Measurements from ENCODE around the gene SEMA5A. TPM values are rescaled to one million over a fixed set of nuclear protein-coding genes. Genes with fewer than 3 reads are reported as not detected.

Gene SEMA5A
- total RNA-seq, 1 donor from 2014 or later, result 189 TPM

DNA sequence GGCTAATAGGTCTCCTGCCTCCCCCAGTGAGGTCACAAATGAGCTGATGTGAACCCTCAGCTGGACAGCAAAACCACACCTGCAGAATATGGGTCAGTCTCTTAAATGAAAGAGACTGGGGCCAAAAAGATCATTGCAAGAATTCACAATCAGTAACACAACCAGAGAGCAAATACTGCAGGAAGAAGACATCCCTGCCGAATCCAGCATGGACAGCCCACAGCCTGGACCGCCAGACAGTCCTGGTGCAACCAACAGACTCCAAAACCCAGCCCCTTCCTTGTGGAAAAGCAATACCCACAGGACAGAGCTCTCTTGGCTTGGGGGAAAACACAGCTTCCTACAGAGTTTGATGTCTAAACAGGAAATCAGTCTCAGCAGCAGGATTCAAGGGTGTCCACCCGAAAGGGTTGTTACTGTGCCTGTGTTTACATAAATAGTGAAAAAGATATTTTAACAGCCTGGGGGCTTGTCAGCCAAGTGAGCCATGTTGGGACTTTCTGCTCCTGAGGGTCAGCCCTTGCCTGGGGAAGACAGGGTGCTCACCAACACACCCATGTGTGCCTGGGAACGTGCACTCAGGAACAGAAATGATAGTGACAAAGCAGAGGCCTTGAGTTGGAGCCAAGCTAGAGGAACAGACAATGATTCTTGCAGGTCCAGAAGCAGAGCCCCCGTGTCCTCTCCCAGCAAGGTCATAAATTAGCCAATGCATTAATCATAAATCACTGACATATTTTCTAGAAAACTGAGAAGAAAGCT, 106.2 kb downstream of the SEMA5A start:
- peaks cover 41% of the 10 kb centered on the region for H3K36me3 Mint-ChIP-seq (ENCODE audit: unreplicated experiment)

DNA sequence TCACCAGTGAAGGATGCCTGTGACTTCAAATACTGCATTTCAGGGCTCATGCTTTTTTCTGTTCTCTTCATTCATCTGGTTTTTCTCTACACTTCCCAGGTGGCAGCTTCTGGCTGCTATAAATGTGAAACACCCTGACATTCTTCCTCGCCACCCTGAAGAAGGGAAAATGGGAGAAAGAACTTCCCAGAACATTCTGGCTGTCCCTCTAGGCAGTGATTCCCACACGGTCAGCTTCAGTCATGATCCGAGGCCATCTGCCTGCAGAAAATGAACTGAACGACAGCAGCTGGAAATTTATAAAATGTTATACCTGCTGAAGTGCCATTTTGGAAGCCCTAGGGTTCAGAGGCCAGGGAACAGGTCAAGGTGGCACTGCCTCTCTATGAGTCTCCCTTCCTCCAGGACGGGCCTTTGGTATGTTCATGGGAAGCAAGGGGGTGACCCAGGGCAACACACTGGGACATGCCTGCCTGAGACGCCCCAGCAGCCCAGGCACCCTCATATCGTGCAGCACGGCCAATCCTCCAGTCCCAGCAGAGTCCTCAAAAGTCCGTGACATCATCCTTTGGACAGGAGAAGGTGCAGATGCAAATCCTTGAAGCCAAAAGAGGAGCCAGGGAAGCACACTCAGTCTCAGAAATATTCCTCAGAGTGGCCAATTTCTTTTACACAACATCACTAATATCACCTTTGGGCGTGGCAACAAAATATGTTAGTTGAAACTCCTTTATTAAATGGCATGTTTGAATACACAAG, 107.1 kb downstream of the SEMA5A start:
- no peak overlapping the region for H3K4me3 Mint-ChIP-seq (ENCODE audit: unreplicated experiment)
- H3K27me3 Mint-ChIP-seq (ENCODE audit: unreplicated experiment), result no peaks in the 10 kb centered on the region
- no peaks in the 10 kb centered on the region for H3K9me3 Mint-ChIP-seq (ENCODE audit: unreplicated experiment)
- DNase-seq (ENCODE audit: extremely low spot score, unreplicated experiment), result no peak
- TF ChIP-seq, protein P1, sequence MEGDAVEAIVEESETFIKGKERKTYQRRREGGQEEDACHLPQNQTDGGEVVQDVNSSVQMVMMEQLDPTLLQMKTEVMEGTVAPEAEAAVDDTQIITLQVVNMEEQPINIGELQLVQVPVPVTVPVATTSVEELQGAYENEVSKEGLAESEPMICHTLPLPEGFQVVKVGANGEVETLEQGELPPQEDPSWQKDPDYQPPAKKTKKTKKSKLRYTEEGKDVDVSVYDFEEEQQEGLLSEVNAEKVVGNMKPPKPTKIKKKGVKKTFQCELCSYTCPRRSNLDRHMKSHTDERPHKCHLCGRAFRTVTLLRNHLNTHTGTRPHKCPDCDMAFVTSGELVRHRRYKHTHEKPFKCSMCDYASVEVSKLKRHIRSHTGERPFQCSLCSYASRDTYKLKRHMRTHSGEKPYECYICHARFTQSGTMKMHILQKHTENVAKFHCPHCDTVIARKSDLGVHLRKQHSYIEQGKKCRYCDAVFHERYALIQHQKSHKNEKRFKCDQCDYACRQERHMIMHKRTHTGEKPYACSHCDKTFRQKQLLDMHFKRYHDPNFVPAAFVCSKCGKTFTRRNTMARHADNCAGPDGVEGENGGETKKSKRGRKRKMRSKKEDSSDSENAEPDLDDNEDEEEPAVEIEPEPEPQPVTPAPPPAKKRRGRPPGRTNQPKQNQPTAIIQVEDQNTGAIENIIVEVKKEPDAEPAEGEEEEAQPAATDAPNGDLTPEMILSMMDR (IDR thresholded peaks at IDR 0.05), result no peak
- H3K36me3 Mint-ChIP-seq (ENCODE audit: unreplicated experiment), result peaks cover 38% of the 10 kb centered on the region
- H3K27ac Mint-ChIP-seq (ENCODE audit: unreplicated experiment), result peak overlapping the region; percentile 73
- H3K4me1 Mint-ChIP-seq (ENCODE audit: unreplicated experiment), result peaks cover 50% of the 10 kb centered on the region

More for the DNA sequence above, 106.2 kb downstream of the SEMA5A start:
- peaks cover 50% of the 10 kb centered on the region for H3K4me1 Mint-ChIP-seq (ENCODE audit: unreplicated experiment)
- H3K4me3 Mint-ChIP-seq (ENCODE audit: unreplicated experiment), result peak overlapping the region; percentile 15
- H3K27me3 Mint-ChIP-seq (ENCODE audit: unreplicated experiment), result no peaks in the 10 kb centered on the region
- peak overlapping the region; percentile 73 for H3K27ac Mint-ChIP-seq (ENCODE audit: unreplicated experiment)
- peaks cover 6% of the 10 kb centered on the region for H3K9me3 Mint-ChIP-seq (ENCODE audit: unreplicated experiment)
- DNase-seq (ENCODE audit: extremely low spot score, unreplicated experiment), result no peak
- TF ChIP-seq, protein P1 (IDR thresholded peaks at IDR 0.05), result no peak

DNA sequence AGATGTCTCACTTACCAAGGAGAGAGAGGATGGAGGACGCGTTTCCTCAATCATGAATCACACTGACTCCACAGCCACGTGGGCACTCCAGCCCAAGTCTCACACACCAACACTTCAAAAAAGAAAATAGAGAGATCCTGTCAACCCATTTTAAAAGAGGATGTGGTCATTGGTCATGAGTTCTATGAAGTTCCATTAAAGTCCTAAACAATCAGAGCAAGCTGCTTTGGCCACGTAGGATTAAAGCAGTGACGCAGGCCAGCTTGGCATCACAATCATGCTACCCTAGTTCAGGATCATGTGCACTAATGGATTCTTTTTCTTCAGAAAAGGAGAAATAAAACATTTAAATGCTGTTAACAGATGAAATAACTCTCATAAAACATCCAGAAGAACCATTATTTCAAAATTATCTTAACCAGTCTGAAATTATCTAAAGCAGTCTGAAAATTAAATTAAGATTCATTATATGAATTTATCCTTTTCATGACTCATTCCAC, 108.1 kb downstream of the SEMA5A start:
- H3K27ac Mint-ChIP-seq (ENCODE audit: unreplicated experiment), result peak overlapping the region; percentile 25
- H3K36me3 Mint-ChIP-seq (ENCODE audit: unreplicated experiment), result peaks cover 39% of the 10 kb centered on the region
- H3K9me3 Mint-ChIP-seq (ENCODE audit: unreplicated experiment), result no peaks in the 10 kb centered on the region
- H3K27me3 Mint-ChIP-seq (ENCODE audit: unreplicated experiment), result no peaks in the 10 kb centered on the region
- peaks cover 47% of the 10 kb centered on the region for H3K4me1 Mint-ChIP-seq (ENCODE audit: unreplicated experiment)
- no peak for DNase-seq (ENCODE audit: extremely low spot score, unreplicated experiment)
- TF ChIP-seq, protein P1 (IDR thresholded peaks at IDR 0.05), result no peak
- H3K4me3 Mint-ChIP-seq (ENCODE audit: unreplicated experiment), result no peak overlapping the region

DNA sequence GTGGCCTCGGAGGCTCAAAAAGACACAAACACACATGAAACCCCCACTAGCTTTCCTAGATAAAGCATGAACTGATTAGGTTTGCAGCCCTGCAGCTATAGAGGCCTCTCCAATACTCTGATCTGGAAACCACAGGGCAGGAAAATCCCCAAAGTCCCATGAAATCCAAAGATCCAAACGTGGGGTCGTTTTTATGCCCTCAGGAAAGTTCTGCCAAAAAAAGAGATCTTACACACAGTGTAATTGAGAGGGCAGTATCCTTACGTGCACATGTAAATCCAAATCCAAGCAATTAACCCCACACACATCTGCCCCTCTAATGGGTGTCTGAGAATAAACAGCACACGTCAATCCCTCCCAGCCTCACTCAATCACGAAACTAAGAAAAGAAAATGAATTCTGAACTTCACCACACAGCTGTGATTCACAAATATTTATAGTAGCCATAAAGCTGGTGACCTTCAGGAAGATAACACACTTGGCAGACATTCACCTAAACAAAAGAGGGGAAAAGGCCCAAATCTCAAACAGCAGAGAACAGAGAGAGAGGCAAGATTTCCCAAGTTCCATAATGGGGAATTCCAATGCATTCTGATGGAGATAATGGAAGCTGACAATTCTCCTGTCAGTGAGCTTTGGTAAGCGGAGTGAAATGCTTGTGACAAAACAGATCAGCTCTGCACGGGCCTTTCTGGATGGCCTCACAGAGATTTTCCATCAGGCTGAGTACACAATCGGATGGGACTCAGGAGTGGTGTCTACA, 114.2 kb downstream of the SEMA5A start:
- Mint-ChIP-seq H3K27ac (ENCODE audit: unreplicated experiment) (peak overlapping the region; percentile 29), H3K27me3 (ENCODE audit: unreplicated experiment) (no peaks in the 10 kb centered on the region), H3K4me3 (ENCODE audit: unreplicated experiment) (no peak overlapping the region), H3K9me3 (ENCODE audit: unreplicated experiment) (no peaks in the 10 kb centered on the region), H3K4me1 (ENCODE audit: unreplicated experiment) (peaks cover 8% of the 10 kb centered on the region), H3K36me3 (ENCODE audit: unreplicated experiment) (peaks cover 30% of the 10 kb centered on the region)
- TF ChIP-seq, protein P1 (IDR thresholded peaks at IDR 0.05), result no peak
- no peak for DNase-seq (ENCODE audit: extremely low spot score, unreplicated experiment)
